GM19238 (cell line): ENCODE results near the gene CCNK.

Source experiments
- DNase-seq: peaks from one replicate; pipeline ENCODE4 v3.0.0; 2011; ENCODE audit warnings: low spot score; ENCODE audit not compliant: insufficient read length

The CCNK gene

DNA sequence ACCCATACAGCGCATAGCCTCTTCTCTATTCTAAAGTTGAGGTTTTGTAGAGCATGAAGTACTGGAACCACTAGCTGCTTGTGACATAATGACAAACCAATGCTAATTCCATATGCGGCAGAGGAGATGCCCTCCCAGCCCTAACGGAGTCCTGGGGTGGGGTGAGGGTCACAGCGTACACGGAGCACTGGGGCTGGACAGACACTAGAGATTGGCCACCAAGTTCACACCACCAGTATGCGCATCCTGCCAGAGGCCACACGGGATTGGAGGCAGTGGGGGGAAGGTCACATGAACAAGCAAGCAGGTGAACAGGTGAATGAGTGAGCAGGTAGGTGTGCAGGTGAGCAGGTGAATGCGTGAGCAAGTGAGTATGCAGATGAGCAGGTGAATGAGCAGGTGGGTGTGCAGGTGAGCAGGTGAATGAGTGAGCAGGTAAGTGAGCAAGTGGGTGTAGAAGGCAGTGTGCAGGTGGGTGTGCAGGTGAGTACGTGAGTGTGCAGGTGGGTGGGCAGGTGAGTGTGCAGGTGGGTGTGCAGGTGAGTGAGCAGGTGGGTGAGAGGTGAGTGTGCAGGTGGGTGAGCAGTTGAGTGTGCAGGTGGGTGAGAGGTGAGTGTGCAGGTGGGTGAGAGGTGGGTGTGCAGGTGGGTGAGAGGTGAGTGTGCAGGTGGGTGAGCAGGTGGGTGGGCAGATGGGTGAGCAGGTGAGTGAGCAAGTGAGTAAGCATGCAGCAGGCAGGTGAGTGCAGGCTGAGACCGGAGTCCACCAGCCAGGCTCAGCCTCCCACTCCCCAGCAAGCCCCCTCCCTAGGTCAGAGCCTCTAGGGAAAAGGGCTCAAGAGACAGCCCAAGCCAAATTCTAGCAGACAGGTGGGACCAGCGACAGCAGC lies 70.1 kb downstream of the CCNK start:
- no peak for DNase-seq

DNA sequence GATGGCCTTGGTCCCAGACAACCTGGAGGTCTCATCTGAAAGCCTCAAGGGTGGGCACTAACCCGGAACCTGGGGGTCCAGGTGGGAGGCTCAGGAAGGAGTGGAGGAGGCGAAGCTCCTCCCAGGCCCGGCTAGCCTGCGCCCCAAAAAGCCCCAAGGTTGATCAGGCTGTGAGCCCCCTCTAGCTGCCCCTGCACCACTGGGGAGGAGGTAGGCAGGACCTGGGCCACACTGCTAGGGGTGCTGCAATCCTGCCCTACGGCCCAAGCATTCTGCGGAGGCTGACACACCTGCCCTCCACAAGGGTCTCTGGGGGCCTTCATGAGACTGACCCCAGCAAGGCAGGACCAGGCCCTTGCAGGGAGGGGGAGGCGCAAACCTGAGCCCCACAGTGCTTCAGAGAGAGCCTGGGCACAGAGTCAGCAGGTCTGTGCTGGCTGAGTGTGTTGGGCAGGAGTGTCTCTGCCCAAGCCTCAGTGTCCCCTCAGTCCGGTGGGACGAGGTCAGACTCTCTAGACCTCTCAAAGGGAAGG lies 70.9 kb downstream of the CCNK start:
- no peak for DNase-seq

DNA sequence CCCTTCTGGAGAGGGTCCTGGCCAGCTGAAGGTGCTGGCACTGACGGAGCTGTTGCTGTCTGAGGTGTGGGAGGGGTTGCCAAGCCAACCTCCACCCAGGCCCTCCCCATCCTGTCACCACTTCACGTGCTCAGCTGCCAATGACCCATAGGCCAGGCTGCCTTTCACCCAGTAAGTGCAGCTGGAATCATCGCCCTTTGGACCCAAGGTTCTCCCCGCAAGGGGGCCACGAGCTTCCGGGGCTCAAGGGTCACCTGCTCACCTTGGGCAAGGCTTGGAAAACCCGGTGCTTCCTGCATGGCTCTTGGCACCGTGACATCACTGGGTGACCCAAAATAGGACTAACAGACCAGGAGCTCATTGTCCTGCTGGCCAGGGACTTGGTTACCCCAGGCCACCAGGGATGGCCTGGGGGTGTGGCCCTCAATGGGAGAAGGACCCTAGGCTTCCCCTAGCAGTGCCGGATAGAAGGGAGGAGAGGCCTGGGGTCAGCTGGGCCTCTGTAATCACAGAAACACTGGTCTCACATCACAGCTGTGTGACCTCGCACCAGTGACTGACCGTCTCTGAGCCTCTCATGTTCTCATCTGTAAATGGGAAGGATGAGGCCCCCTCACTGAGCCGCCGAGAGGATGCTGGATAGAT lies 71.5 kb downstream of the CCNK start:
- DNase-seq, result no peak

DNA sequence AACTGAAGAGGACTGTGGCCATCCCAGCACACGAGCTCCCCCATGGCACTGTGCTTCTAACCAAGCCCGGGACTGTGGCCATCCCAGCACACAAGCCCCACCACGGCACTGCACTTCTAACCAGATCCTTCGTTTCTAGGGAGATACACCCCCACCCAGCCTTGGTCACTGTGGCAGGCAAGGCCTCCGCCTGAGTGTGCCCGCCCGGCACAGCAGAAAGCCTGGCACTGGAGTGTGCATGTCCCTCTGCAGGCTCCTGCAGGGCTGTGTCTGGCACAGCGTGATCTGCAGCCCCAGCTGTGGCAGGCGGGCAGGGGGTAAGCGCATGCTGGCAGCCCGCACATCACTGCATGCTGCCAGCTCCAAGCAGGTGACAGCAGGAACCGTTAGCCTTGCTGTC lies 73.0 kb downstream of the CCNK start:
- no peak for DNase-seq

DNA sequence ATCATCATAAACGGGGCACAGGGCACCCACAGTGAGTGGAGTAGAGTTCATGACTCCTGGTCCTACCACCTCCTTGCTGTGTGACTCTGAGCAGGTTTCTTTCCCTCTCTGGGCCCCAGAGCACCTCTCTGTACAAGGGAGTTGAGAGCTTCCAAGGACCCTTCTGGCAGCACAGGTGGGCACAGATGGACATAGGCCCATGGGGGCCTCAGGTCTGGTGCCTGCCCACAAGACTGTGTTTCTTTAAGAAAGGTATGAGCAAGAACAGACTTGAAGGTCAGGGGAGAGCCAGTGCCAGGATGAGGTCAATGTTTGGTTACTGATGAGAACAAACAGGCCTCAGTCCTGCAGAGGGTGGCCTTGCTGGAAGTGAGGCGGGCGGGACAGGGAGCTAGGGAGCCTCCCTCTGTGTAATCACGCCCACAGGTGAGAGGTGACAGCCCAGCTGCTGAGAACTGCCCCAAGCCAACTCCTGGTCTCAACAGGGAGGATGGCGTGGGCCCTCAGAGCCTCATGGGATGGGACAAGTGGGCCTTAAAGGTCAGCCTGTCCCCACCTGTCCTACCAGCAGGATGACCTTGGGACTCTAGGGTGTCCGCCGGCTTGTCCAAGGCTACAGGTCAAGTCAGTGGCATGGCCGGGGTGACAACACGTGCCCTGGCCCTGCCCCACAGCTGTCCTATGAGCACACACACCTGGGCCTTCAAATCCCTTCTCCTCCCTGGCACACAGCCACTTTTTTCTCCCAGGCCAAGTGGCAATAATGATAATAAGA lies 73.7 kb downstream of the CCNK start:
- DNase-seq, result no peak

DNA sequence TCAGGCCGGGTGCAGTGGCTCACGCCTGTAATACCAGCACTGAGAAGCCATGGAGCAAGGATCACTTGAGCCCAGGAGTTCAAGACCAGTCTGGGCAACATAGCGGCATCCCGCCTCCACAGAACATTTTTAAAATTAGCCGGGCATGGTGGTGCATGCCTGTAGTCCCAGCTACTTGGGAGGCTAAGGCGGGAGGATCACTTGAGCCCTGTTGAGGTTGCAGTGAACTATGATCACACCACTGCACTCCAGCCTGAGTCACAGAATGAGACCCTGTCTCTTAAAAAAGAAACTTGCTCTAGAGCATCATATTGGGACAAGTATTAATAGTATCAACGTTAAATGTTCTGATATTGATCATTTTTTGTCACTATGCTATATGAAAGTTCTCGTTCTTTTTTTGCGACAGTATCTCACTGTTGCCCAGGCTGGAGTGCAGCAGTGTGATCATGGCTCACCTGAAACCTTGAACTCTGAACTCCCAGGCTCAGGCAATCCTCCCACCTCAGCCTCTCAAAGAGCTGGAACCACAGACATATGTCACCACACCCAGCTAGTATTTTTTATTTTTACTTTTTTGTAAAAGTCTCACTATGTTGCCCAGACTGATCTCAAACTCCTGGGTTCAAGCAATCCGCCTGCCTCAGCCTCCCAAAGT lies 75.1 kb downstream of the CCNK start:
- no peak for DNase-seq

DNA sequence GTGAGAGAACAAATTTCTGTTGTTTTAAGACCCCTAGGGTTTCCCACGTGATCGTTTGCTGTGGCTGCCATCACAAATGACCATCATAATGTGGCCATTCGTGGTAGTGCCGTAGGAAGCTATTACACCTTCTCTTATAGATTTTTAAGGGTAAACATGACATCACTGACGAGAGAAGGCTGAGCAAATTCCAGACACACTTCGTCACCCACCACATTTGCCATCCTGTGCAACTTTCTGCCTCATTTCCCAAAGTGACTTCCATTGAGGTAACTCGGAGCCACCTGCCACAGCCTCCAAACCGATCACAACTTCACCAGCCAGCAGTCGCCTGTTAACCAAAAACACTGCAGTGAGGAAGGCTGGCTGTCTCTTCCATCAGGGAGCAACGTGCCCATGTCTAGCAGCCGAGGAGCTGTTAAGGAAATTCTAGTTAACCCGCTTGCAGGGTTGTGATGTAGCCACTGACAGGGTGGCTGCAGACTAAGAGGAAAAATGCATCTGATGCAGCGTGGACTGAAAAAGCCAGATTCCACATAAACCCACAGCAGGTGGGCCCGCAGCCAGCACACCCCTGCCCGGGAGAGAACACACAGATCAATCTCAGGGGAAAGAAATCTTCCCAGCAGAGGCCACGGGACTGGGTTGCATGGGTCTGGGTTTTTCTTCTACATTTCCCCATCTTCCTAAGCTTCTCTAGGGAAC lies 78.2 kb downstream of the CCNK start:
- no peak for DNase-seq

DNA sequence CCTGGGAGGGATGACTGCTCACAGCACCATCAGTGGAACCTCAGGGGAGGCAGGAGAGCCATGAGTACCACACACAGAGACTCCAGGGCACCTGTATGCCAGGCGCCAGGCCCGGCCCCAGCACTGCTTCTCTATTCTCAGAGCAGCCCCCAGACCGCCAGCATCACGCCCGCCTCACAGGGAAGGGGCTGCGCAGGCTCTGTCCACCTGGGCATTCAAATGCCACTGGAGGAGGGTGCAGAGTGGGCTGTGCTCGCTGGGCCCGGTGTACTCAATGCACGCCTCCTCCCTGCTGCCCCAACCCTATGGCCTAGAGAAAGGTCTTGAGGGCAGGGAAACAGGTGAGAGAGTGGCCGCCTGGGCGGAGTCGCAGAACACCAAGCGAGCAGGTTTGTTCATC lies 79.2 kb downstream of the CCNK start:
- DNase-seq, result no peak

DNA sequence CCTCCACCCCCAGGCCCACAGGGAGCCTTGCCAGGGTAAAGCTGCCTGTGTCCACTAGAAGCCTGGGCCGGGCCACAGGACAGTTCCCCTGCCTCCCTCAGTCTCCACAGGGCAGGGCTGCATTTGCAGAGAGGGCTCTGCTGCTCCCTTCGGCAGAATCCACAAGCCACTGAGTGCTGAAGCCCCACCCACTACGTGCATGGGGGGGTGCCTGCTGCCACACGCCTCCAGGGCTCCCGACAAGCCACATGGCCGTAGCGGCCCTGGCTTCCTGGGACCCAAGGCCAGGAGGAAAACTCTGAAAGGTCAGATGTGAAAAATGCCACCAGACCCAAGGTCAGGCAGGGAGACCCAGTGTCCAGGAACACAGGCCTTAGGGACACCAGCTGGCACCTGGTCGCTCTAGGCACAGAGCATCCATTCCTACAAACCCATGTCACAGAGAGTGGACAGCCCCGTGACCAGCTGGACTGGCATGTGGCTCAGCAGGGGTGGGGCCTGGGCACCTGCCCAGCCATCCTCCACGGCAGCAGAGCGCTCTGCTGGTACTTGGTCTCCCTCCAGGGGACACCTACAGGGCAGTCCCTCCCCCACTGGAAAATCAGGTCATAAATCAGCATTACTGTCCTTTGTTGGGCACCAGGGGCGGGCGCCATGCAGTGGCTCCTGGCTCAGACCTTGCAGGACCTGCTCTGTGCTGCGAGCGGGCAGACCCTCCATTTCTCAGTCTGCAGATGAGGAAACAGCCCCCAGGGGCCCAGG lies 79.9 kb downstream of the CCNK start:
- no peak for DNase-seq

DNA sequence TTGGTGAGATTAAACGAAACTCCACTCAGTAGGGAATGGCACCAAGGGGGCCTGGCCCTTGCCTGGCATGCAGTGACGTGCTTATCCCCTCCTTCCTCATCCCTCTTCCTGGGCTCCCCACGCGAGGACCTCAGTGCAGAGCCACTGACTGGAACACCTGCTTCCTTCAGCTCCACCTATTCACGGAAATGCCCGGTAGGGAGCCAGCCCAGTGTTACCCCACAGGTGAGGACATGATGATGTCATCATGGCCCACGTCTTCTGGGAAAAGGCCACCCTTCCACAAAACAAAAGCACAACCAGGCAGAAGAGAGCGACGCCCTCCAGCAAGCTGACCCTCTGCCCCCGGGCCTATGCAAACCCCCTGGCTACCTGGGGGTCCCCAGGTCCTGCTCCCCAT lies 80.7 kb downstream of the CCNK start:
- no peak for DNase-seq
